GM12878 (cell line): ENCODE data around the gene FBXO17.

Experiments
- MTA3 ChIP-seq: IDR thresholded peaks from 2 replicates; pipeline ENCODE4 v1.6.1; 2012; ENCODE audit warnings: low read length, inconsistent platforms, borderline replicate concordance
- RFX5 ChIP-seq: IDR thresholded peaks from 2 replicates; pipeline ENCODE4 v1.6.1; 2011; ENCODE audit warnings: low read depth, low read length, improper control_type of control experiment
- SIN3A ChIP-seq: IDR thresholded peaks from 2 replicates; pipeline ENCODE4 v1.6.1; 2012; ENCODE audit warnings: low read depth, low read length, improper control_type of control experiment
- TF ChIP-seq, protein P1 (sequence below): IDR thresholded peaks from 2 replicates; pipeline ENCODE4 v1.6.1; 2012; ENCODE audit warnings: mild to moderate bottlenecking, low read depth, low read length
- TF ChIP-seq, protein P2 (sequence below), 3 experiments: IDR thresholded peaks in 2 of 3; conservative IDR thresholded peaks in 1 of 3; 2 replicates each; pipeline ENCODE4 v1.5.1; 2011; ENCODE audit warnings: low read depth in 3 of 3, low read length in 3 of 3, mild to moderate bottlenecking in 3 of 3, control low read depth in 2 of 3, moderate library complexity in 2 of 3, inconsistent platforms in 1 of 3, mixed read lengths in 1 of 3; ENCODE audit not compliant: control insufficient read depth in 2 of 3, insufficient read depth in 1 of 3; ENCODE audit errors: extremely low read depth in 1 of 3
- TF ChIP-seq, protein P3 (sequence below): fragments of 450-650 bp; IDR thresholded peaks from 2 replicates; pipeline ENCODE4 v1.6.1; 2016; ENCODE audit warnings: mild to moderate bottlenecking, moderate library complexity, borderline replicate concordance

DNA sequence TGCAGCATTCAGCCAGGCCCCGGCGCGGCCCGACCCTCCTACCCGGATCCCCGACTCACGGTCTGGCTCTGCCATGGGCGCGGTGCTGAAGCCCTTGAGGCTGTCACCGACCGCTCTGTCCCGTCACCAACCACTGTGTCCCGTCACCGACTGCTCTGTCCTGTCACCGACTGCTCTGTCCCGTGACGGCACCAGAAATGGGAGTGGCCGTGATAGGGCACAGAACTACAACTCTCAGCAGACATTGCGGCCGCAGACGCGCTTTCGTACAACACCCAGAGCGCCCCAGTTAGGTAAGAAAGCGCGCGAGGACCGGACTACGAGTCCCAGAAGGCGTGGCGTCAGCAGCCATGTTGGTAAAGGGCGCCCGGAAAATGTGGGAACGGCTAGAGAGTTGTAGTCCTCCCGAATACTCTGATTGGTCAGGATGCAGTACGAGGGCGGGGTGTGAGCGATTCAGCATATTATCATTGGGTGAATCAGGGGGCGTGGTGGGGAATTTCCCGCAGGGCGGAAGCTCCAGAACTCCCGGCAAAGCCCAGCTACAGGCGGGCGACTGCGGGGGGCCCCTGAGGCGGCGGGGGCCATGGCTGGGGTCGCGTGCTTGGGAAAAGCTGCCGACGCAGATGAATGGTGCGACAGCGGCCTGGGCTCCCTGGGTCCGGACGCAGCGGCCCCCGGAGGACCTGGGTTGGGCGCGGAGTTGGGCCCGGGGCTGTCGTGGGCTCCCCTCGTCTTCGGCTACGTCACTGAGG lies 75.9 kb downstream of the FBXO17 start, which contains the start of the genes NFKBIB and SIRT2:
- TF ChIP-seq SIN3A, result peak; percentile 24; the same call in 1 of the 2 replicates
- TF ChIP-seq, protein P1, sequence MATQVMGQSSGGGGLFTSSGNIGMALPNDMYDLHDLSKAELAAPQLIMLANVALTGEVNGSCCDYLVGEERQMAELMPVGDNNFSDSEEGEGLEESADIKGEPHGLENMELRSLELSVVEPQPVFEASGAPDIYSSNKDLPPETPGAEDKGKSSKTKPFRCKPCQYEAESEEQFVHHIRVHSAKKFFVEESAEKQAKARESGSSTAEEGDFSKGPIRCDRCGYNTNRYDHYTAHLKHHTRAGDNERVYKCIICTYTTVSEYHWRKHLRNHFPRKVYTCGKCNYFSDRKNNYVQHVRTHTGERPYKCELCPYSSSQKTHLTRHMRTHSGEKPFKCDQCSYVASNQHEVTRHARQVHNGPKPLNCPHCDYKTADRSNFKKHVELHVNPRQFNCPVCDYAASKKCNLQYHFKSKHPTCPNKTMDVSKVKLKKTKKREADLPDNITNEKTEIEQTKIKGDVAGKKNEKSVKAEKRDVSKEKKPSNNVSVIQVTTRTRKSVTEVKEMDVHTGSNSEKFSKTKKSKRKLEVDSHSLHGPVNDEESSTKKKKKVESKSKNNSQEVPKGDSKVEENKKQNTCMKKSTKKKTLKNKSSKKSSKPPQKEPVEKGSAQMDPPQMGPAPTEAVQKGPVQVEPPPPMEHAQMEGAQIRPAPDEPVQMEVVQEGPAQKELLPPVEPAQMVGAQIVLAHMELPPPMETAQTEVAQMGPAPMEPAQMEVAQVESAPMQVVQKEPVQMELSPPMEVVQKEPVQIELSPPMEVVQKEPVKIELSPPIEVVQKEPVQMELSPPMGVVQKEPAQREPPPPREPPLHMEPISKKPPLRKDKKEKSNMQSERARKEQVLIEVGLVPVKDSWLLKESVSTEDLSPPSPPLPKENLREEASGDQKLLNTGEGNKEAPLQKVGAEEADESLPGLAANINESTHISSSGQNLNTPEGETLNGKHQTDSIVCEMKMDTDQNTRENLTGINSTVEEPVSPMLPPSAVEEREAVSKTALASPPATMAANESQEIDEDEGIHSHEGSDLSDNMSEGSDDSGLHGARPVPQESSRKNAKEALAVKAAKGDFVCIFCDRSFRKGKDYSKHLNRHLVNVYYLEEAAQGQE, result no peak
- TF ChIP-seq RFX5, result peak; percentile 60
- no peak for TF ChIP-seq MTA3
- TF ChIP-seq, protein P2, sequence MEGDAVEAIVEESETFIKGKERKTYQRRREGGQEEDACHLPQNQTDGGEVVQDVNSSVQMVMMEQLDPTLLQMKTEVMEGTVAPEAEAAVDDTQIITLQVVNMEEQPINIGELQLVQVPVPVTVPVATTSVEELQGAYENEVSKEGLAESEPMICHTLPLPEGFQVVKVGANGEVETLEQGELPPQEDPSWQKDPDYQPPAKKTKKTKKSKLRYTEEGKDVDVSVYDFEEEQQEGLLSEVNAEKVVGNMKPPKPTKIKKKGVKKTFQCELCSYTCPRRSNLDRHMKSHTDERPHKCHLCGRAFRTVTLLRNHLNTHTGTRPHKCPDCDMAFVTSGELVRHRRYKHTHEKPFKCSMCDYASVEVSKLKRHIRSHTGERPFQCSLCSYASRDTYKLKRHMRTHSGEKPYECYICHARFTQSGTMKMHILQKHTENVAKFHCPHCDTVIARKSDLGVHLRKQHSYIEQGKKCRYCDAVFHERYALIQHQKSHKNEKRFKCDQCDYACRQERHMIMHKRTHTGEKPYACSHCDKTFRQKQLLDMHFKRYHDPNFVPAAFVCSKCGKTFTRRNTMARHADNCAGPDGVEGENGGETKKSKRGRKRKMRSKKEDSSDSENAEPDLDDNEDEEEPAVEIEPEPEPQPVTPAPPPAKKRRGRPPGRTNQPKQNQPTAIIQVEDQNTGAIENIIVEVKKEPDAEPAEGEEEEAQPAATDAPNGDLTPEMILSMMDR (IDR thresholded peaks at IDR 0.05 in 2 of 3, conservative IDR thresholded peaks at IDR 0.05 in 1 of 3; ENCODE audit: control insufficient read depth in 2 of 3, extremely low read depth in 1 of 3, insufficient read depth in 1 of 3, low read depth in 3 of 3, low read length in 3 of 3), result no peak
- TF ChIP-seq, protein P3, sequence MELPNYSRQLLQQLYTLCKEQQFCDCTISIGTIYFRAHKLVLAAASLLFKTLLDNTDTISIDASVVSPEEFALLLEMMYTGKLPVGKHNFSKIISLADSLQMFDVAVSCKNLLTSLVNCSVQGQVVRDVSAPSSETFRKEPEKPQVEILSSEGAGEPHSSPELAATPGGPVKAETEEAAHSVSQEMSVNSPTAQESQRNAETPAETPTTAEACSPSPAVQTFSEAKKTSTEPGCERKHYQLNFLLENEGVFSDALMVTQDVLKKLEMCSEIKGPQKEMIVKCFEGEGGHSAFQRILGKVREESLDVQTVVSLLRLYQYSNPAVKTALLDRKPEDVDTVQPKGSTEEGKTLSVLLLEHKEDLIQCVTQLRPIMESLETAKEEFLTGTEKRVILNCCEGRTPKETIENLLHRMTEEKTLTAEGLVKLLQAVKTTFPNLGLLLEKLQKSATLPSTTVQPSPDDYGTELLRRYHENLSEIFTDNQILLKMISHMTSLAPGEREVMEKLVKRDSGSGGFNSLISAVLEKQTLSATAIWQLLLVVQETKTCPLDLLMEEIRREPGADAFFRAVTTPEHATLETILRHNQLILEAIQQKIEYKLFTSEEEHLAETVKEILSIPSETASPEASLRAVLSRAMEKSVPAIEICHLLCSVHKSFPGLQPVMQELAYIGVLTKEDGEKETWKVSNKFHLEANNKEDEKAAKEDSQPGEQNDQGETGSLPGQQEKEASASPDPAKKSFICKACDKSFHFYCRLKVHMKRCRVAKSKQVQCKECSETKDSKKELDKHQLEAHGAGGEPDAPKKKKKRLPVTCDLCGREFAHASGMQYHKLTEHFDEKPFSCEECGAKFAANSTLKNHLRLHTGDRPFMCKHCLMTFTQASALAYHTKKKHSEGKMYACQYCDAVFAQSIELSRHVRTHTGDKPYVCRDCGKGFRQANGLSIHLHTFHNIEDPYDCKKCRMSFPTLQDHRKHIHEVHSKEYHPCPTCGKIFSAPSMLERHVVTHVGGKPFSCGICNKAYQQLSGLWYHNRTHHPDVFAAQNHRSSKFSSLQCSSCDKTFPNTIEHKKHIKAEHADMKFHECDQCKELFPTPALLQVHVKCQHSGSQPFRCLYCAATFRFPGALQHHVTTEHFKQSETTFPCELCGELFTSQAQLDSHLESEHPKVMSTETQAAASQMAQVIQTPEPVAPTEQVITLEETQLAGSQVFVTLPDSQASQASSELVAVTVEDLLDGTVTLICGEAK, result peak; percentile 85; the same call in 1 of the 2 replicates
